ENCODE results near the gene FAM107B.
"Not testable (repeated sequence)": the region's sequence is repeated elsewhere in the genome, so short reads cannot be mapped to it uniquely, and the experiment has no call there.

GRCh38 chr10:14688189-14688588, 86.5 kb downstream of the FAM107B start:
- TF ChIP-seq CTCF, POLR2A (IDR thresholded peaks at IDR 0.05): not testable (repeated sequence)

All from right lobe of liver (tissue), 4 donors.